Liver (tissue), 9 donors: ENCODE data around the gene TATDN2. TPM values are rescaled to one million over a fixed set of nuclear protein-coding genes. Genes with fewer than 3 reads are reported as not detected.

Experiments
- DNase-seq: peaks from one replicate; pipeline ENCODE4 v3.0.0-alpha.2; 2017; ENCODE audit warnings: low spot score
- H3K27ac ChIP-seq, 2 donors: one replicate each; pipeline ENCODE4 v1.7.0; 2013; ENCODE audit warnings: inconsistent platforms in 2 of 2, low read length in 2 of 2, control low read depth in 1 of 2, low read depth in 1 of 2, mild to moderate bottlenecking in 1 of 2
- H3K27me3 ChIP-seq, 4 donors: one replicate each; pipeline versions ENCODE4 v1.6.1 to v1.7.0; 2013; ENCODE audit warnings: low read length in 3 of 4, inconsistent platforms in 1 of 4, mild to moderate bottlenecking in 1 of 4, moderate library complexity in 1 of 4; ENCODE audit not compliant: control insufficient read depth in 4 of 4, insufficient read depth in 4 of 4
- H3K36me3 ChIP-seq, 4 donors: one replicate each; pipeline versions ENCODE4 v1.6.1 to v1.7.0; 2013; ENCODE audit warnings: low read length in 3 of 4, mild to moderate bottlenecking in 3 of 4, low read depth in 1 of 4, moderate library complexity in 1 of 4; ENCODE audit not compliant: control insufficient read depth in 4 of 4, insufficient read depth in 3 of 4
- H3K4me1 ChIP-seq, 4 donors: one replicate each; pipeline versions ENCODE4 v1.6.1 to v1.7.0; 2013; ENCODE audit warnings: low read length in 3 of 4, mild to moderate bottlenecking in 3 of 4, moderate library complexity in 1 of 4; ENCODE audit not compliant: control insufficient read depth in 4 of 4, insufficient read depth in 4 of 4
- H3K4me3 ChIP-seq, 3 donors: one replicate each; pipeline versions ENCODE4 v1.6.1 to v1.7.0; 2013; ENCODE audit warnings: low read length in 3 of 3, control low read depth in 1 of 3, low read depth in 1 of 3, mild to moderate bottlenecking in 1 of 3
- H3K9ac ChIP-seq, 2 donors: one replicate each; pipeline ENCODE4 v1.7.0; 2013; ENCODE audit warnings: low read length in 2 of 2, mild to moderate bottlenecking in 2 of 2, moderate library complexity in 2 of 2, control low read depth in 1 of 2, low read depth in 1 of 2
- H3K9me3 ChIP-seq, 4 donors: one replicate each; pipeline versions ENCODE4 v1.6.1 to v1.7.0; 2013; ENCODE audit warnings: low read length in 3 of 4; ENCODE audit not compliant: control insufficient read depth in 4 of 4
- ATF3 ChIP-seq: IDR thresholded peaks from 2 replicates; pipeline ENCODE4 v1.6.1; 2016; ENCODE audit warnings: antibody characterized with exemption
- EGR1 ChIP-seq, 2 donors: IDR thresholded peaks; 2 replicates each; pipeline ENCODE4 v1.6.1; 2016 to 2018; ENCODE audit warnings: antibody characterized with exemption in 2 of 2, low read depth in 2 of 2
- FOXA1 ChIP-seq: IDR thresholded peaks from 2 replicates; pipeline ENCODE4 v1.6.1; 2016; ENCODE audit warnings: antibody characterized with exemption
- FOXA2 ChIP-seq: IDR thresholded peaks from 2 replicates; pipeline ENCODE4 v1.6.1; 2016; ENCODE audit warnings: antibody characterized with exemption
- GABPA ChIP-seq, 2 donors: IDR thresholded peaks in 1 of 2; conservative IDR thresholded peaks in 1 of 2; 2 replicates each; pipeline ENCODE4 v1.6.1; 2016; ENCODE audit warnings: antibody characterized with exemption in 2 of 2, mild to moderate bottlenecking in 1 of 2, moderate library complexity in 1 of 2
- HNF4A ChIP-seq, 2 donors: conservative IDR thresholded peaks; 2 replicates each; pipeline ENCODE4 v1.6.1; 2016; ENCODE audit warnings: antibody characterized with exemption in 2 of 2, mild to moderate bottlenecking in 2 of 2
- HNF4G ChIP-seq: IDR thresholded peaks from 2 replicates; pipeline ENCODE4 v1.6.1; 2016; ENCODE audit warnings: antibody characterized with exemption
- JUND ChIP-seq, 2 donors: IDR thresholded peaks; 2 replicates each; pipeline ENCODE4 v1.6.1; 2016; ENCODE audit warnings: antibody characterized with exemption in 2 of 2
- MAX ChIP-seq: IDR thresholded peaks from 2 replicates; pipeline ENCODE4 v1.6.1; 2016; ENCODE audit warnings: antibody characterized with exemption
- NR2F2 ChIP-seq: IDR thresholded peaks from 2 replicates; pipeline ENCODE4 v1.6.1; 2016; ENCODE audit warnings: antibody characterized with exemption
- RAD21 ChIP-seq, 2 donors: IDR thresholded peaks; 2 replicates each; pipeline ENCODE4 v1.6.1; 2016; ENCODE audit warnings: antibody characterized with exemption in 2 of 2, mild to moderate bottlenecking in 2 of 2
- RXRA ChIP-seq, 2 donors: IDR thresholded peaks; 2 replicates each; pipeline ENCODE4 v1.6.1; 2017 to 2018; ENCODE audit warnings: antibody characterized with exemption in 2 of 2, mild to moderate bottlenecking in 1 of 2
- SP1 ChIP-seq: IDR thresholded peaks from 2 replicates; pipeline ENCODE4 v1.6.1; 2018; ENCODE audit warnings: antibody characterized with exemption, mild to moderate bottlenecking
- TAF1 ChIP-seq: conservative IDR thresholded peaks from 2 replicates; pipeline ENCODE4 v1.6.1; 2016; ENCODE audit warnings: antibody characterized with exemption, mild to moderate bottlenecking
- YY1 ChIP-seq: IDR thresholded peaks from 2 replicates; pipeline ENCODE4 v1.6.1; 2016; ENCODE audit warnings: antibody characterized with exemption, mild to moderate bottlenecking
- WGBS: extraction: QIAGEN DNeasy Blood & Tissue Kit; methylation state at CpG from one replicate; pipeline ENCODE4 v1.1.7; 2013; 5-methylcytosine and 5-hydroxymethylcytosine counted together
- polyA plus RNA-seq, 2 donors: library from polyadenylated mRNA; stranded (reverse) in 1 of 2; unstranded in 1 of 2; fragments of 200-250 nt in 1 of 2; fragments of >200 nt in 1 of 2; fragmentation: Nextera tagmentation in 1 of 2; extraction: Ambion mirVana in 1 of 2; gene quantifications; one replicate each; pipeline versions ENCODE4 v1.2.1 to v1.2.3, GENCODE V29; 2013 to 2015
- total RNA-seq, 2 donors: library from RNA; depleted of rRNA; stranded (reverse); fragments of >200 nt; gene quantifications; one replicate each; pipeline ENCODE4 v1.2.3, GENCODE V29; 2014
- TF ChIP-seq, protein P1 (sequence below): fragments of 150-350 bp; IDR thresholded peaks from 2 replicates; pipeline ENCODE4 v1.5.1; 2017; ENCODE audit warnings: improper control_type of control experiment, low read depth, low read length; ENCODE audit not compliant: missing input control
- TF ChIP-seq, protein P2 (sequence below): IDR thresholded peaks from 2 replicates; pipeline ENCODE4 v1.6.1; 2016; ENCODE audit warnings: antibody characterized with exemption
- TF ChIP-seq, protein P3 (sequence below): IDR thresholded peaks from 2 replicates; pipeline ENCODE4 v1.6.1; 2016; ENCODE audit warnings: antibody characterized with exemption, mild to moderate bottlenecking
- donor health status: healthy.
- donor health status: healthy.
- donor health status: healthy.
- donor health status: healthy.
- donor health status: healthy.

Gene TATDN2
- total and polyA plus RNA-seq, 4 donors: 3.7 to 14.2 (median 9.0) TPM

DNA sequence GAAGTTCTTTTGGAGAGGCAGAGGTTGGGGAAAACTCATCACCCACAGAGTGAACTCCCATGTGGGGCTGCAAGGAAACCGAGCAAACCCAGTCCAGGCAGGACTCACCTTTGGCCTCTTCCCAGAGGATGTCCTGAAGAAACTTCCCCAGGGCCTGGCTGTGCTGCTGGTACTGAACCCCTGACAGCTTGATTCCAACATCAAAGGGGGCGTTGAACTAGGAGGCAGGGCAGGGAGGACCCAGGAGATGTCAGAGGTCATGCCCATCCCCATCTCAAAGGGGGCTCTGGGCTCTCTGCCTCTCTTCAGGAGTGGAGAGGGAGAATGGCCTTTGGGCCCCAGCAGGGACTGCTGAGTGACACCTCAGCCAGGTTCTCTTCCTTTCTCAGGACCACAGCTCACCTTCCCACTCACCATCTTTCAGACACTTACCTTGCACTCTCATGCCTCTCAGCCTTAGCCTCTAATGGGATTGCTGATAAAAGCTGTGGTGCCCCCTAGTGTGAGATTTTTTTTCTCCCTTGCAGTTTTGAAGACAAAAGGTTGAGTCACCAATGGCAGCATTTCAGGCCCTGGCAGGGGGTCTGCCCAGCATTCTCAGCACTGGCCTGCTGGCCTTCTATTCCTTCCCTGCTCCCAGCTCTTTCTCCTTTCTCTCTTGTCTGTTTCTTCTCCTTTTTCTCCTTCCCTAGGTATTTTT, 38.5 kb downstream of the TATDN2 start:
- H3K36me3 ChIP-seq: peaks cover 0 to 17% (median 7%) of the 10 kb centered on the region in 4 donors
- no peak overlapping the region for H3K4me3 ChIP-seq
- no peak for DNase-seq
- H3K27me3 ChIP-seq: no peaks in the 10 kb centered on the region
- no peak overlapping the region for H3K9ac ChIP-seq
- TF ChIP-seq RAD21 (IDR thresholded peaks at IDR 0.05): peak in 1 of 2 donors; percentile 59
- TF ChIP-seq EGR1 (IDR thresholded peaks at IDR 0.05; ENCODE audit: low read depth in 2 of 2): no peak
- TF ChIP-seq, protein P1, sequence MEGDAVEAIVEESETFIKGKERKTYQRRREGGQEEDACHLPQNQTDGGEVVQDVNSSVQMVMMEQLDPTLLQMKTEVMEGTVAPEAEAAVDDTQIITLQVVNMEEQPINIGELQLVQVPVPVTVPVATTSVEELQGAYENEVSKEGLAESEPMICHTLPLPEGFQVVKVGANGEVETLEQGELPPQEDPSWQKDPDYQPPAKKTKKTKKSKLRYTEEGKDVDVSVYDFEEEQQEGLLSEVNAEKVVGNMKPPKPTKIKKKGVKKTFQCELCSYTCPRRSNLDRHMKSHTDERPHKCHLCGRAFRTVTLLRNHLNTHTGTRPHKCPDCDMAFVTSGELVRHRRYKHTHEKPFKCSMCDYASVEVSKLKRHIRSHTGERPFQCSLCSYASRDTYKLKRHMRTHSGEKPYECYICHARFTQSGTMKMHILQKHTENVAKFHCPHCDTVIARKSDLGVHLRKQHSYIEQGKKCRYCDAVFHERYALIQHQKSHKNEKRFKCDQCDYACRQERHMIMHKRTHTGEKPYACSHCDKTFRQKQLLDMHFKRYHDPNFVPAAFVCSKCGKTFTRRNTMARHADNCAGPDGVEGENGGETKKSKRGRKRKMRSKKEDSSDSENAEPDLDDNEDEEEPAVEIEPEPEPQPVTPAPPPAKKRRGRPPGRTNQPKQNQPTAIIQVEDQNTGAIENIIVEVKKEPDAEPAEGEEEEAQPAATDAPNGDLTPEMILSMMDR: peak; percentile 23
- no peak overlapping the region for H3K27ac ChIP-seq
- H3K4me1 ChIP-seq: no peaks in the 10 kb centered on the region
- no peaks in the 10 kb centered on the region for H3K9me3 ChIP-seq
- 89% methylated on average over 2 of the region's 2 CpGs for WGBS

DNA sequence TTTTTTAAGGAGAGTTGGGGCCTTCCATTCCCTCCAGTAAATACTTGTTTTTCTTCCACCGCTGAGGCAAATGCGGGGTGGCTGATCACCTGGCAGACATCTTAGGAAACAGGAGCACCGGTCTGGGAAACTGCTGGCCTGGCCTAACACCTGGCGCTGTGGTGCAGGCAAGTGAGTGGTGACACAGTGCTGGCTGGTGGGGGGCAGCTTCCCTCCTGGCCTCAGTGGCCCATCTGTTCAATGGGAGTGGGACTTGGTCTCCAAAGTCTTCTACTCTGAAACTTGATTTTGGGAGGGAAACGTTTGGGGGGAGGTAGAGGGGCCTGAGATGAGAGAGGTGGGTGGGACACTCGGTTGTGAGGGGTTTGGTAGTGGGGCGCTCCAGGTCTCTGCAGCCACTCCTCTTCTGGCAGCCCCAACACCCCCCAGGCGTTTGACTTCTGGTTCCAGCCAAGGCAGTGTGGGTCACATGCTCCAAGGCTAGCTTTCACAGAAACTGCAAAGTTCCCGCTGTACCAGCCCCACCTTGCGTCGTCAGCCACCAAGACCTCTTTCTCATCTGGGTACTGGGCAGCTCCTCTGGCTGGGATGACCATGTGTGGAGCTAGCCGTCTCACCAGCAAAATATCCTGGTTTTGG, 39.8 kb downstream of the TATDN2 start:
- TF ChIP-seq FOXA2 (no peak), GABPA (IDR thresholded peaks at IDR 0.05 in 1 of 2, conservative IDR thresholded peaks at IDR 0.05 in 1 of 2) (no peak), HNF4G (no peak), TAF1 (no peak), SP1 (no peak), EGR1 (IDR thresholded peaks at IDR 0.05; ENCODE audit: low read depth in 2 of 2) (no peak), ATF3 (no peak), JUND (IDR thresholded peaks at IDR 0.05) (no peak), RAD21 (IDR thresholded peaks at IDR 0.05) (no peak), YY1 (no peak), FOXA1 (no peak), HNF4A (conservative IDR thresholded peaks at IDR 0.05) (no peak), MAX (no peak), NR2F2 (no peak), RXRA (IDR thresholded peaks at IDR 0.05) (no peak)
- TF ChIP-seq, protein P2, sequence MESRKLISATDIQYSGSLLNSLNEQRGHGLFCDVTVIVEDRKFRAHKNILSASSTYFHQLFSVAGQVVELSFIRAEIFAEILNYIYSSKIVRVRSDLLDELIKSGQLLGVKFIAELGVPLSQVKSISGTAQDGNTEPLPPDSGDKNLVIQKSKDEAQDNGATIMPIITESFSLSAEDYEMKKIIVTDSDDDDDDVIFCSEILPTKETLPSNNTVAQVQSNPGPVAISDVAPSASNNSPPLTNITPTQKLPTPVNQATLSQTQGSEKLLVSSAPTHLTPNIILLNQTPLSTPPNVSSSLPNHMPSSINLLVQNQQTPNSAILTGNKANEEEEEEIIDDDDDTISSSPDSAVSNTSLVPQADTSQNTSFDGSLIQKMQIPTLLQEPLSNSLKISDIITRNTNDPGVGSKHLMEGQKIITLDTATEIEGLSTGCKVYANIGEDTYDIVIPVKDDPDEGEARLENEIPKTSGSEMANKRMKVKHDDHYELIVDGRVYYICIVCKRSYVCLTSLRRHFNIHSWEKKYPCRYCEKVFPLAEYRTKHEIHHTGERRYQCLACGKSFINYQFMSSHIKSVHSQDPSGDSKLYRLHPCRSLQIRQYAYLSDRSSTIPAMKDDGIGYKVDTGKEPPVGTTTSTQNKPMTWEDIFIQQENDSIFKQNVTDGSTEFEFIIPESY: no peak
- TF ChIP-seq, protein P3, sequence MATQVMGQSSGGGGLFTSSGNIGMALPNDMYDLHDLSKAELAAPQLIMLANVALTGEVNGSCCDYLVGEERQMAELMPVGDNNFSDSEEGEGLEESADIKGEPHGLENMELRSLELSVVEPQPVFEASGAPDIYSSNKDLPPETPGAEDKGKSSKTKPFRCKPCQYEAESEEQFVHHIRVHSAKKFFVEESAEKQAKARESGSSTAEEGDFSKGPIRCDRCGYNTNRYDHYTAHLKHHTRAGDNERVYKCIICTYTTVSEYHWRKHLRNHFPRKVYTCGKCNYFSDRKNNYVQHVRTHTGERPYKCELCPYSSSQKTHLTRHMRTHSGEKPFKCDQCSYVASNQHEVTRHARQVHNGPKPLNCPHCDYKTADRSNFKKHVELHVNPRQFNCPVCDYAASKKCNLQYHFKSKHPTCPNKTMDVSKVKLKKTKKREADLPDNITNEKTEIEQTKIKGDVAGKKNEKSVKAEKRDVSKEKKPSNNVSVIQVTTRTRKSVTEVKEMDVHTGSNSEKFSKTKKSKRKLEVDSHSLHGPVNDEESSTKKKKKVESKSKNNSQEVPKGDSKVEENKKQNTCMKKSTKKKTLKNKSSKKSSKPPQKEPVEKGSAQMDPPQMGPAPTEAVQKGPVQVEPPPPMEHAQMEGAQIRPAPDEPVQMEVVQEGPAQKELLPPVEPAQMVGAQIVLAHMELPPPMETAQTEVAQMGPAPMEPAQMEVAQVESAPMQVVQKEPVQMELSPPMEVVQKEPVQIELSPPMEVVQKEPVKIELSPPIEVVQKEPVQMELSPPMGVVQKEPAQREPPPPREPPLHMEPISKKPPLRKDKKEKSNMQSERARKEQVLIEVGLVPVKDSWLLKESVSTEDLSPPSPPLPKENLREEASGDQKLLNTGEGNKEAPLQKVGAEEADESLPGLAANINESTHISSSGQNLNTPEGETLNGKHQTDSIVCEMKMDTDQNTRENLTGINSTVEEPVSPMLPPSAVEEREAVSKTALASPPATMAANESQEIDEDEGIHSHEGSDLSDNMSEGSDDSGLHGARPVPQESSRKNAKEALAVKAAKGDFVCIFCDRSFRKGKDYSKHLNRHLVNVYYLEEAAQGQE: no peak
- TF ChIP-seq, protein P1: no peak
- Histone ChIP-seq H3K27me3 (no peaks in the 10 kb centered on the region), H3K9ac (no peak overlapping the region), H3K36me3 (peaks cover 0 to 12% (median 6%) of the 10 kb centered on the region in 4 donors), H3K4me3 (no peak overlapping the region), H3K27ac (no peak overlapping the region), H3K4me1 (no peaks in the 10 kb centered on the region), H3K9me3 (no peaks in the 10 kb centered on the region)
- no peak for DNase-seq
- 96% methylated on average over 12 of the region's 12 CpGs for WGBS
